NOMO-1 treated with dmso at 0.1 percent for 144 hours (cell line): Measurements from ENCODE around the gene PYDC1.
"Not testable (repeated sequence)": the region's sequence is repeated elsewhere in the genome, so short reads cannot be mapped to it uniquely, and the experiment has no call there.

Source experiments
- DNase-seq: peaks from one replicate; lab custom pipeline; 2025; ENCODE audit not compliant: unreplicated experiment; lab: John Stamatoyannopoulos, UW

The PYDC1 gene

GRCh38 chr16:31223044-31223443 lies 6.1 kb upstream of the PYDC1 start:
- DNase-seq = no peak

GRCh38 chr16:31221357-31222160 lies 4.6 kb upstream of the PYDC1 start:
- DNase-seq = no peak

GRCh38 chr16:31219154-31219741 lies 2.3 kb upstream of the PYDC1 start:
- no peak for DNase-seq

GRCh38 chr16:31217136-31217530 lies 198 bp upstream of the PYDC1 start:
- no peak for DNase-seq

GRCh38 chr16:31215287-31216162 lies 1.4 kb downstream of the PYDC1 start:
- no peak for DNase-seq

- no peak for DNase-seq
These were observed 2.1 kb downstream of the PYDC1 start for GRCh38 chr16:31214708-31215286.

GRCh38 chr16:31213877-31214707 lies 2.8 kb downstream of the PYDC1 start, which contains the start of gene TRIM72:
Gene TRIM72 (plus strand): TSS chr16:31214119. CDS start chr16:31214739, 620 bp downstream.
- no peak for DNase-seq

- no peak for DNase-seq
These were observed 3.6 kb downstream of the PYDC1 start for GRCh38 chr16:31213342-31213741.

GRCh38 chr16:31206776-31207175 lies 10.2 kb downstream of the PYDC1 start:
- no peak for DNase-seq

GRCh38 chr16:31204871-31205666 lies 11.9 kb downstream of the PYDC1 start:
- no peak for DNase-seq

- DNase-seq = peak; percentile 84
These were observed 14.2 kb downstream of the PYDC1 start, which contains the start of gene PYCARD for GRCh38 chr16:31202414-31203375. Gene PYCARD (minus strand): TSS chr16:31202760. CDS start chr16:31202690, 70 bp downstream.

GRCh38 chr16:31201582-31202413 lies 15.1 kb downstream of the PYDC1 start:
- peak; percentile 88 for DNase-seq

GRCh38 chr16:31200821-31201568 lies 15.9 kb downstream of the PYDC1 start:
- peak; percentile 66 for DNase-seq

- not testable (repeated sequence) for DNase-seq
These were observed 16.8 kb downstream of the PYDC1 start for GRCh38 chr16:31200111-31200510.

GRCh38 chr16:31199430-31200041 lies 17.4 kb downstream of the PYDC1 start:
- DNase-seq = no peak

GRCh38 chr16:31198207-31198882 lies 18.6 kb downstream of the PYDC1 start:
- DNase-seq = peak; percentile 26
